ENCODE measurements around the gene KCNMA1. TPM values are rescaled to one million over a fixed set of nuclear protein-coding genes. Genes with fewer than 3 reads are reported as not detected.

KCNMA1 gene
- total RNA-seq, 4 donors from 2014 or later, result 4.6 to 10.5 (median 7.8) TPM

DNA sequence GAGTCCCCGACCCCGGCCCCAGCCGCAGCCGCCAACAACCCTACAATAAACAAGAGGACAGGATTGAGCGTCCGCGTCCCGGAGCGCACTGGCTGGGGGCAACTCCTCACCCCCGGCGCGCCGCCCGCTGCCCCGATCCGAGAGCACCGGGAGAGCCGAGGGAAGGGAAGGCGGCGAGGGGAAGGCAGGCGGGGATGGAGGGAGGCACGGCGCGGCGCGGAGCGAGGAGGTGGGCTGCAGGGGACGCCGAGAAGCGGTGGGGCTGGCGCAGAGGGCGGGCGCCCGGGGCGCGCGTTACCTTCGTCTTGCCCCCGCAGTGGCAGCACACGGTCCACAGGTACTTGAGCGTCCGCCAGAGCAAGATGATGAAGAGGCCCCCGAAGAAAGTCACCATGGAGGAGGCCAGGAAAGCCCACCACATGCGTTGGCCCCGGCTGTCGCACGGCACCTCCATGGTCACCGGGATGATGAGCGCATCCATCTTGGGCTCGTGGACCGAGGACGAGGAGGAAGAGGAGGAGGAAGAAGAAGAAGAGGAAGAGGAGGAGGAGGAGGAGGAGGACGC lies 559 bp downstream of the KCNMA1 start:
- H3K9me3 ChIP-seq, result no peaks in the 10 kb centered on the region
- H3K27me3 ChIP-seq, result peaks cover 82% of the 10 kb centered on the region
- no peak for TF ChIP-seq POLR2AphosphoS5 (IDR thresholded peaks at IDR 0.05)
- TF ChIP-seq, protein P1, sequence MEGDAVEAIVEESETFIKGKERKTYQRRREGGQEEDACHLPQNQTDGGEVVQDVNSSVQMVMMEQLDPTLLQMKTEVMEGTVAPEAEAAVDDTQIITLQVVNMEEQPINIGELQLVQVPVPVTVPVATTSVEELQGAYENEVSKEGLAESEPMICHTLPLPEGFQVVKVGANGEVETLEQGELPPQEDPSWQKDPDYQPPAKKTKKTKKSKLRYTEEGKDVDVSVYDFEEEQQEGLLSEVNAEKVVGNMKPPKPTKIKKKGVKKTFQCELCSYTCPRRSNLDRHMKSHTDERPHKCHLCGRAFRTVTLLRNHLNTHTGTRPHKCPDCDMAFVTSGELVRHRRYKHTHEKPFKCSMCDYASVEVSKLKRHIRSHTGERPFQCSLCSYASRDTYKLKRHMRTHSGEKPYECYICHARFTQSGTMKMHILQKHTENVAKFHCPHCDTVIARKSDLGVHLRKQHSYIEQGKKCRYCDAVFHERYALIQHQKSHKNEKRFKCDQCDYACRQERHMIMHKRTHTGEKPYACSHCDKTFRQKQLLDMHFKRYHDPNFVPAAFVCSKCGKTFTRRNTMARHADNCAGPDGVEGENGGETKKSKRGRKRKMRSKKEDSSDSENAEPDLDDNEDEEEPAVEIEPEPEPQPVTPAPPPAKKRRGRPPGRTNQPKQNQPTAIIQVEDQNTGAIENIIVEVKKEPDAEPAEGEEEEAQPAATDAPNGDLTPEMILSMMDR (IDR thresholded peaks at IDR 0.05), result no peak
- TF ChIP-seq EP300 (IDR thresholded peaks at IDR 0.05), result no peak
- TF ChIP-seq POLR2A (IDR thresholded peaks at IDR 0.05), result no peak
- DNase-seq (ENCODE audit: low spot score in 2 of 2), result no peak
- H3K27ac ChIP-seq, result no peak overlapping the region
- H3K4me1 ChIP-seq, result peaks cover 26% of the 10 kb centered on the region
- 2% methylated on average over 40 of the region's 53 CpGs for WGBS
- no peaks in the 10 kb centered on the region for H3K36me3 ChIP-seq
- peak overlapping the region; percentile 58 for H3K4me3 ChIP-seq

DNA sequence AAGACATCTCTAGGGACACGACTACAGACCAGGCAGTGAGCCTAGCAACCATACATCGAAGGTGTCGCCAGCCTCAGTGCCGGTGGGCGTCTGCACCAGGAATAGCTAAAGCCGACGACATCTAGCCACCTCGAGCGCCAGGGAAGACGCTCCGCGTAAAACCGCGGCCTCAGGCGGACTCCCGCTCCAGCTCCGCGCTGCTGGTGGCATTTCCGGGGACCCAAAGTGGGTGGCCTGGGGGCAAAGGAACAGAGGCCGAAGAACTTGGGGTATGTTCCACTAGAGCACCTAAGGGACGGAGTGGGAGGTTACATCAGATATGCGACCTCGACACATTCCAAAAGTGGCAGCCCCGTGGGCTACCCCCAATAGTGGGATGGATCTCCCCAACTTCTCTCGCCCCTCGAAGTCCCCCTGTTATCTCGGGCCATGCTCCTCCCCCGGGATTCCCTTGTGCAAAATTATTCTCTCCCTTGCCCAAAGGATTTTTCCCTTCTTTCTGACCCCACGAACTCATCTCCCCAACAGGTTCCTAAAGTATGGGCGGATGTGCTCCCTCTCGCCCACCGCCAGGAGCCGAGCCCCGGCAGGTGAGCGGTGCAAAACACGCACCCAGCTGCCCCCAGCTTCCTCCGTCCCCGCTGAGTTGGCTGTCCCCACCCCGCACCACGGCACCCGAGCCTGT lies 1.2 kb downstream of the KCNMA1 start:
- 3% methylated on average over 41 of the region's 41 CpGs for WGBS
- H3K27ac ChIP-seq, result no peak overlapping the region

DNA sequence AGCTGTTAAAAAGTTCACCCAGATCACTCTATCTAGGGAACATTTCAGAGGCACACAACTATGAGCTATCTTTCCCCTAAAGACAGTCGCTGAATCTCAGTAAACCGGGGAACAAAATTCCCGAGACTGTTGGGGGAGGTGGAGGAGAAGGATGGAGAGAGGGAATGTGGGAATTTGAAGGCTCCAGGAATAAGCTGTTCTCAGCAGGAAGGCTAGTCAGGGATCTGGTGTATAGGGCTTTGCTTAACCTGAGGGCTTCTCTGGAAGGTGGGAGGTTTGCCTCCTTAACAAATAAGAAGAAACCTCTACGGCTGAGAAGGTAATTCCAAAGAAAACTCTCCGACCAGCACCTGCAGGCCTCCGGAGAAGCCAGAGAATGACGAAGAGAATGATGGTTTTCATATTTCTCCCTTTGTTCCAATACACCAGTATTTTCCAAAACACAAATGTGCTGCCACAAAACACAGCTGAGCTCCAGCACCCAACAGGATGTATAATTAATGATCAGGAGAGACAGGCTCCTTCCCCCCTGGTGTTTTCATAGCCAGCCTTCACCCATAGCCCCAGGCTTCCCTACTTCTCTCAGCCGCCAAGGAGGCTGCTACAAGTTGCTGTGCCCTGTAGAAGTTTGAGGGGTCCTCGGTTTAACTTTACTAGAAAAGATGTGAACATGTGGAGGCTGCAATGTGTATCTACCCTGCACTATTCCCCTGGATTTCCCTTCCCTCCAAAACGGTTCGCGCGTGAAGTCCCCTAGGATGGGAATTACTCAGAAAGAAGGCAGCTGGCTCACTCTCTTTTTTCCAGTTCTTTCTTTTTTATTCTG lies 2.0 kb downstream of the KCNMA1 start:
- Histone ChIP-seq H3K4me3 (no peak overlapping the region), H3K4me1 (peaks cover 22% of the 10 kb centered on the region), H3K27ac (no peak overlapping the region), H3K36me3 (no peaks in the 10 kb centered on the region), H3K9me3 (no peaks in the 10 kb centered on the region), H3K27me3 (peaks cover 78% of the 10 kb centered on the region)
- no peak for DNase-seq (ENCODE audit: low spot score in 2 of 2)
- TF ChIP-seq POLR2A (IDR thresholded peaks at IDR 0.05), result no peak
- no peak for TF ChIP-seq POLR2AphosphoS5 (IDR thresholded peaks at IDR 0.05)
- TF ChIP-seq EP300 (IDR thresholded peaks at IDR 0.05), result no peak
- TF ChIP-seq, protein P1 (IDR thresholded peaks at IDR 0.05), result no peak
- whole genome bisulfite sequencing, result 50% methylated on average over 13 of the region's 13 CpGs

More for the DNA sequence above, 1.2 kb downstream of the KCNMA1 start:
- TF ChIP-seq, protein P1 (IDR thresholded peaks at IDR 0.05), result no peak
- no peak for TF ChIP-seq POLR2AphosphoS5 (IDR thresholded peaks at IDR 0.05)
- no peak for TF ChIP-seq POLR2A (IDR thresholded peaks at IDR 0.05)
- TF ChIP-seq EP300 (IDR thresholded peaks at IDR 0.05), result no peak
- Histone ChIP-seq H3K4me1 (peaks cover 22% of the 10 kb centered on the region), H3K36me3 (no peaks in the 10 kb centered on the region), H3K27me3 (peaks cover 83% of the 10 kb centered on the region), H3K9me3 (no peaks in the 10 kb centered on the region), H3K4me3 (peak overlapping the region; percentile 58)
- no peak for DNase-seq (ENCODE audit: low spot score in 2 of 2)

DNA sequence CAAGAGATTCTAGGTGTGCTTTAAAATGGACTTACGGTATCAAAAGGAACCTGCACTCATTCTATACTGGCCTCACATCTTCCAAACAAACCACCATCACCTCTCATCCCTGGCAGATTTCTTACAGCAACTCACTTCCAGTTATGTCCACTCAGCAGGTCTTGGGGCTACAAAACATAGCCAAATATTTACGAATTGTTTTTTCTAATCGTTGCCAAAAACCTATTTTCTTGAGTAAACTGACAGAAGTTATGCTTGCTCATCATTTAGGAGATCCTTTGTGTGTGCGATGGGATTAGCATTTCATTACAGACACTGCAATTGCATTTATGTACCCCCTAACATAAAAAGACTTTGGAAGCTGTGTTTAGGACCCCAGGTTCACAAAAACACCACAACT lies 2.7 kb downstream of the KCNMA1 start:
- no peak overlapping the region for H3K27ac ChIP-seq
- WGBS, result 84% methylated on average over 4 of the region's 4 CpGs
- TF ChIP-seq EP300 (IDR thresholded peaks at IDR 0.05), result no peak
- TF ChIP-seq, protein P1 (IDR thresholded peaks at IDR 0.05), result no peak
- no peak for TF ChIP-seq POLR2A (IDR thresholded peaks at IDR 0.05)
- TF ChIP-seq POLR2AphosphoS5 (IDR thresholded peaks at IDR 0.05), result no peak
- H3K4me3 ChIP-seq, result no peak overlapping the region
- H3K27me3 ChIP-seq, result peaks cover 72% of the 10 kb centered on the region
- no peaks in the 10 kb centered on the region for H3K36me3 ChIP-seq
- no peaks in the 10 kb centered on the region for H3K9me3 ChIP-seq
- no peak for DNase-seq (ENCODE audit: low spot score in 2 of 2)
- H3K4me1 ChIP-seq, result peaks cover 22% of the 10 kb centered on the region

DNA sequence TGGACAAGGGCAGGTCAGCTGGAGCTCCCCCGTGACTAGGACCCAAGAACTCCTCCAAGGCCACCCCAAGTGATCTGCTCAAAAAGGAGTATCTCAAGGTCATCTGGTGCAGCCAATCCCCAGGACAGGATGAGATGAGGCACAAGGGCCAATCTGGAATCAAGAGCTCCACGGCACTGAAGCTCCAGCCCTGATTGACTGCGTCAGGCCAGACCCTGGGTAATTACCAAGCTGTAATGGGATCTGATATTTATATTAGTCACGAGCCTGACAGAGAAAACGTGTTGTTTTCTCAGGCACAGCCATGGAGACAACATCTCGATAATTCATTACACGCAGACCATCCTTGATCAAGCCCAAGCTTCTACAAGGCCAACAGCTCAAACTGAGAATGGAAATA lies 4.2 kb downstream of the KCNMA1 start:
- WGBS, result 82% methylated on average over 7 of the region's 7 CpGs
- peaks cover 58% of the 10 kb centered on the region for H3K27me3 ChIP-seq
- no peaks in the 10 kb centered on the region for H3K36me3 ChIP-seq
- peaks cover 19% of the 10 kb centered on the region for H3K4me1 ChIP-seq
- H3K4me3 ChIP-seq, result no peak overlapping the region
- DNase-seq (ENCODE audit: low spot score in 2 of 2), result no peak
- H3K9me3 ChIP-seq, result no peaks in the 10 kb centered on the region
- TF ChIP-seq, protein P1 (IDR thresholded peaks at IDR 0.05), result no peak
- TF ChIP-seq EP300 (IDR thresholded peaks at IDR 0.05), result no peak
- TF ChIP-seq POLR2A (IDR thresholded peaks at IDR 0.05), result no peak
- no peak for TF ChIP-seq POLR2AphosphoS5 (IDR thresholded peaks at IDR 0.05)
- H3K27ac ChIP-seq, result no peak overlapping the region
